ENCODE measurements around the gene SRSF6.

SRSF6 gene

GRCh38 chr20:43460830-43461200, 3.1 kb downstream of the SRSF6 start:
- H3K4me3 ChIP-seq (ENCODE audit: low read depth, low read length) = peak overlapping the region; percentile 12
- no peak for DNase-seq (ENCODE audit: low read depth)
- no peak for TF ChIP-seq MAX (IDR thresholded peaks at IDR 0.05; ENCODE audit: low read depth, low read length)
- no peak for TF ChIP-seq POLR2A (IDR thresholded peaks at IDR 0.05; ENCODE audit: extremely low read depth, insufficient read length)
- no peak for TF ChIP-seq CTCF (IDR thresholded peaks at IDR 0.05; ENCODE audit: low read depth, low read length)
- no peak for TF ChIP-seq MYC (IDR thresholded peaks at IDR 0.05; ENCODE audit: low read depth, low read length)

GRCh38 chr20:43461894-43462659, 4.4 kb downstream of the SRSF6 start:
- H3K4me3 ChIP-seq (ENCODE audit: low read depth, low read length) = no peak overlapping the region
- no peak for DNase-seq (ENCODE audit: low read depth)
- no peak for TF ChIP-seq CTCF (IDR thresholded peaks at IDR 0.05; ENCODE audit: low read depth, low read length)
- no peak for TF ChIP-seq MAX (IDR thresholded peaks at IDR 0.05; ENCODE audit: low read depth, low read length)
- no peak for TF ChIP-seq MYC (IDR thresholded peaks at IDR 0.05; ENCODE audit: low read depth, low read length)

- H3K4me3 ChIP-seq (ENCODE audit: low read depth, low read length) = no peak overlapping the region
- DNase-seq (ENCODE audit: low read depth) = no peak
- TF ChIP-seq POLR2A (IDR thresholded peaks at IDR 0.05; ENCODE audit: extremely low read depth, insufficient read length) = no peak
- no peak for TF ChIP-seq CTCF (IDR thresholded peaks at IDR 0.05; ENCODE audit: low read depth, low read length)
- TF ChIP-seq MYC (IDR thresholded peaks at IDR 0.05; ENCODE audit: low read depth, low read length) = no peak
- no peak for TF ChIP-seq MAX (IDR thresholded peaks at IDR 0.05; ENCODE audit: low read depth, low read length)
These were observed 5.2 kb downstream of the SRSF6 start for GRCh38 chr20:43462660-43463526.

- no peak overlapping the region for H3K4me3 ChIP-seq (ENCODE audit: low read depth, low read length)
- no peak for TF ChIP-seq POLR2A (IDR thresholded peaks at IDR 0.05; ENCODE audit: extremely low read depth, insufficient read length)
- TF ChIP-seq MAX (IDR thresholded peaks at IDR 0.05; ENCODE audit: low read depth, low read length) = no peak
- no peak for TF ChIP-seq MYC (IDR thresholded peaks at IDR 0.05; ENCODE audit: low read depth, low read length)
- TF ChIP-seq CTCF (IDR thresholded peaks at IDR 0.05; ENCODE audit: low read depth, low read length) = no peak
- no peak for DNase-seq (ENCODE audit: low read depth)
These were observed 6.0 kb downstream of the SRSF6 start for GRCh38 chr20:43463527-43464218.

- no peak overlapping the region for H3K4me3 ChIP-seq (ENCODE audit: low read depth, low read length)
- no peak for DNase-seq (ENCODE audit: low read depth)
- TF ChIP-seq MAX (IDR thresholded peaks at IDR 0.05; ENCODE audit: low read depth, low read length) (no peak), CTCF (IDR thresholded peaks at IDR 0.05; ENCODE audit: low read depth, low read length) (no peak), POLR2A (IDR thresholded peaks at IDR 0.05; ENCODE audit: extremely low read depth, insufficient read length) (no peak), MYC (IDR thresholded peaks at IDR 0.05; ENCODE audit: low read depth, low read length) (no peak)
These were observed 6.6 kb downstream of the SRSF6 start for GRCh38 chr20:43464219-43464790.

All from NB4 (cell line).